Upper lobe of left lung (tissue), 4 donors: ENCODE measurements around the gene OTOS.

Experiments
- POLR2AphosphoS5 ChIP-seq, 2 donors: sonication (generic); formaldehyde crosslinking; IDR thresholded peaks; one replicate each; pipeline ENCODE4 v1.5.1; 2017; ENCODE audit warnings: antibody characterized with exemption in 2 of 2
- TF ChIP-seq, protein P1 (sequence below), 6 experiments: fragments of 450-650 bp in 4 of 6; fragments of 200-600 bp in 2 of 6; sonication (generic) in 2 of 6; IDR thresholded peaks; one replicate each; pipeline ENCODE4 v1.5.1; 2016 to 2019; ENCODE audit warnings: antibody characterized with exemption in 6 of 6

DNA sequence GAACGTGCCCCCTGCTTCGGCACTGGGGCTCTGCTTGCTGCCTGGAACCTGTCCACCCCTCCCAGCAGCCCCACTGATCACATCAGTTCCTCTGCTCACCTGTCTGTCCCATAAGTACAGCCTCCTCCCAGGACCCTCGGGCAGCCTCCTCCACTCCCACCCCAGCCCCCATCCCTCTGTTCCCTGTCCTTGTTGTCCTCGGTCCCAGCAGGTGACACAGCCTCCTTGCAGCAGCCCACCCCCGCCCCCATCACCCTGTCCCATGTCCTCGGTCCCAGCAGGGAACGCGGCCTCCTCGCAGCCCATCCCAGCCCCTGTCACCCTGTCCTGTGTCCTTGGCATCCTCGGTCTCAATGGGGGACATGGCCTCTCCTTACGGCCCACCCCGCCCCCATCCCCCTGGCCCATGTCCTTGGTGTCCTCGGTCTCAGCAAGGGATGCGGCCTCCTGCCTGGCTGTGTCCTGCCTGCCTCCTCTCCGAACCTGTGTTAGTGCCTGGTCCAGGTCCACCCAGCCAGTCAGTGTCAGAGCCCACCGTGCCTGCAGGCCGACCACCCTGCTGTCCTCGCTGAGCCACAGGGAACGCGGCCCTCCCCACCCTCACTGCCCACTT lies 4.3 kb upstream of the OTOS start:
- TF ChIP-seq, protein P1, sequence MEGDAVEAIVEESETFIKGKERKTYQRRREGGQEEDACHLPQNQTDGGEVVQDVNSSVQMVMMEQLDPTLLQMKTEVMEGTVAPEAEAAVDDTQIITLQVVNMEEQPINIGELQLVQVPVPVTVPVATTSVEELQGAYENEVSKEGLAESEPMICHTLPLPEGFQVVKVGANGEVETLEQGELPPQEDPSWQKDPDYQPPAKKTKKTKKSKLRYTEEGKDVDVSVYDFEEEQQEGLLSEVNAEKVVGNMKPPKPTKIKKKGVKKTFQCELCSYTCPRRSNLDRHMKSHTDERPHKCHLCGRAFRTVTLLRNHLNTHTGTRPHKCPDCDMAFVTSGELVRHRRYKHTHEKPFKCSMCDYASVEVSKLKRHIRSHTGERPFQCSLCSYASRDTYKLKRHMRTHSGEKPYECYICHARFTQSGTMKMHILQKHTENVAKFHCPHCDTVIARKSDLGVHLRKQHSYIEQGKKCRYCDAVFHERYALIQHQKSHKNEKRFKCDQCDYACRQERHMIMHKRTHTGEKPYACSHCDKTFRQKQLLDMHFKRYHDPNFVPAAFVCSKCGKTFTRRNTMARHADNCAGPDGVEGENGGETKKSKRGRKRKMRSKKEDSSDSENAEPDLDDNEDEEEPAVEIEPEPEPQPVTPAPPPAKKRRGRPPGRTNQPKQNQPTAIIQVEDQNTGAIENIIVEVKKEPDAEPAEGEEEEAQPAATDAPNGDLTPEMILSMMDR (IDR thresholded peaks at IDR 0.05): no peak
- no peak for TF ChIP-seq POLR2AphosphoS5 (IDR thresholded peaks at IDR 0.05)
